HFF-Myc (cell line): Measurements from ENCODE around the gene TRIM64C.
"Not testable (repeated sequence)": the region's sequence is repeated elsewhere in the genome, so short reads cannot be mapped to it uniquely, and the experiment has no call there.

Experiments used
- DNase-seq: peaks from one replicate; pipeline ENCODE4 v3.0.0-alpha.2; 2011; ENCODE audit warnings: low read depth; ENCODE audit errors: extremely low read depth
- H3K4me3 ChIP-seq: replicated peaks from 2 replicates; pipeline ENCODE4 v1.5.1; 2011; ENCODE audit warnings: low read depth, mild to moderate bottlenecking, control low read depth, low read length

The TRIM64C gene

GRCh38 chr11:49059012-49059411, at the start of gene TRIM64C:
Gene TRIM64C, minus strand, starts transcription at chr11:49059112. Its CDS starts 0 bp downstream, at chr11:49059112.
- H3K4me3 ChIP-seq, DNase-seq: not testable (repeated sequence)

GRCh38 chr11:49102356-49102755, 43.4 kb upstream of the TRIM64C start:
- not testable (repeated sequence) for H3K4me3 ChIP-seq, DNase-seq

- not testable (repeated sequence) for H3K4me3 ChIP-seq, DNase-seq
Observed at GRCh38 chr11:49069897-49070296, 11.0 kb upstream of the TRIM64C start.

- not testable (repeated sequence) for H3K4me3 ChIP-seq, DNase-seq
Observed at GRCh38 chr11:49049821-49050220, 9.1 kb downstream of the TRIM64C start.

GRCh38 chr11:49048229-49048628, 10.7 kb downstream of the TRIM64C start:
- not testable (repeated sequence) for DNase-seq

GRCh38 chr11:49028523-49028922, 30.4 kb downstream of the TRIM64C start, which contains the start of gene TRIM49B:
Gene TRIM49B, plus strand, starts transcription at chr11:49028823. Its CDS starts 2,777 bp downstream, at chr11:49031600.
- not testable (repeated sequence) for H3K4me3 ChIP-seq, DNase-seq

More at GRCh38 chr11:49048229-49048628, 10.7 kb downstream of the TRIM64C start:
- H3K4me3 ChIP-seq = not testable (repeated sequence)
